ENCODE data around the gene GPR27.

The GPR27 gene, protein sequence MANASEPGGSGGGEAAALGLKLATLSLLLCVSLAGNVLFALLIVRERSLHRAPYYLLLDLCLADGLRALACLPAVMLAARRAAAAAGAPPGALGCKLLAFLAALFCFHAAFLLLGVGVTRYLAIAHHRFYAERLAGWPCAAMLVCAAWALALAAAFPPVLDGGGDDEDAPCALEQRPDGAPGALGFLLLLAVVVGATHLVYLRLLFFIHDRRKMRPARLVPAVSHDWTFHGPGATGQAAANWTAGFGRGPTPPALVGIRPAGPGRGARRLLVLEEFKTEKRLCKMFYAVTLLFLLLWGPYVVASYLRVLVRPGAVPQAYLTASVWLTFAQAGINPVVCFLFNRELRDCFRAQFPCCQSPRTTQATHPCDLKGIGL

DNA sequence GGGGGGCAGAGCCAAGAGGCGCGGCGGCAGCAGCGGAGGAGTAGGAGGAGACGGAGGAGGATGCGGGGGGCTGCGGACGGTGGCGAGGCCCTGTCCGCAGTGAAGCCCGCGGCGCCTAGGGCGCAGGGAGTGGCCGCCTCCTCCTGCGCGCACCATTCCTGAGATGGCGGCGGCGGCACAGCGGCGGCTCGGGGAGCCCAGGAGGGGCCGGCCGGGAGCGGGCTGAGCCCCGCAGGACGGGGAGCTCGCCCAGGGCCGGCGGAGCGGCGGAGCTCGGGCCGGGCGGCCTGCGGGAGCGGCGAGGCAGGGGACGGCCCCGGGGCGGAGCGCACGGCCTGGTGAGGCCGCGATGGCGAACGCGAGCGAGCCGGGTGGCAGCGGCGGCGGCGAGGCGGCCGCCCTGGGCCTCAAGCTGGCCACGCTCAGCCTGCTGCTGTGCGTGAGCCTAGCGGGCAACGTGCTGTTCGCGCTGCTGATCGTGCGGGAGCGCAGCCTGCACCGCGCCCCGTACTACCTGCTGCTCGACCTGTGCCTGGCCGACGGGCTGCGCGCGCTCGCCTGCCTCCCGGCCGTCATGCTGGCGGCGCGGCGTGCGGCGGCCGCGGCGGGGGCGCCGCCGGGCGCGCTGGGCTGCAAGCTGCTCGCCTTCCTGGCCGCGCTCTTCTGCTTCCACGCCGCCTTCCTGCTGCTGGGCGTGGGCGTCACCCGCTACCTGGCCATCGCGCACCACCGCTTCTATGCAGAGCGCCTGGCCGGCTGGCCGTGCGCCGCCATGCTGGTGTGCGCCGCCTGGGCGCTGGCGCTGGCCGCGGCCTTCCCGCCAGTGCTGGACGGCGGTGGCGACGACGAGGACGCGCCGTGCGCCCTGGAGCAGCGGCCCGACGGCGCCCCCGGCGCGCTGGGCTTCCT is at the start of gene GPR27:
TSS of gene GPR27 (plus strand) at position 155 of the 909 bp plus-strand sequence. CDS start at position 350, 195 bp downstream.
- no peak within 1 kb of the TSS for H3K4me3 ChIP-seq (replicated peaks; ENCODE audit: low read depth, low read length)
- DNase-seq (ENCODE audit: extremely low read depth, low read depth): no peak
- TF ChIP-seq, protein P1, sequence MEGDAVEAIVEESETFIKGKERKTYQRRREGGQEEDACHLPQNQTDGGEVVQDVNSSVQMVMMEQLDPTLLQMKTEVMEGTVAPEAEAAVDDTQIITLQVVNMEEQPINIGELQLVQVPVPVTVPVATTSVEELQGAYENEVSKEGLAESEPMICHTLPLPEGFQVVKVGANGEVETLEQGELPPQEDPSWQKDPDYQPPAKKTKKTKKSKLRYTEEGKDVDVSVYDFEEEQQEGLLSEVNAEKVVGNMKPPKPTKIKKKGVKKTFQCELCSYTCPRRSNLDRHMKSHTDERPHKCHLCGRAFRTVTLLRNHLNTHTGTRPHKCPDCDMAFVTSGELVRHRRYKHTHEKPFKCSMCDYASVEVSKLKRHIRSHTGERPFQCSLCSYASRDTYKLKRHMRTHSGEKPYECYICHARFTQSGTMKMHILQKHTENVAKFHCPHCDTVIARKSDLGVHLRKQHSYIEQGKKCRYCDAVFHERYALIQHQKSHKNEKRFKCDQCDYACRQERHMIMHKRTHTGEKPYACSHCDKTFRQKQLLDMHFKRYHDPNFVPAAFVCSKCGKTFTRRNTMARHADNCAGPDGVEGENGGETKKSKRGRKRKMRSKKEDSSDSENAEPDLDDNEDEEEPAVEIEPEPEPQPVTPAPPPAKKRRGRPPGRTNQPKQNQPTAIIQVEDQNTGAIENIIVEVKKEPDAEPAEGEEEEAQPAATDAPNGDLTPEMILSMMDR (IDR thresholded peaks at IDR 0.05; ENCODE audit: low read depth, low read length, missing control alignments): no peak

DNA sequence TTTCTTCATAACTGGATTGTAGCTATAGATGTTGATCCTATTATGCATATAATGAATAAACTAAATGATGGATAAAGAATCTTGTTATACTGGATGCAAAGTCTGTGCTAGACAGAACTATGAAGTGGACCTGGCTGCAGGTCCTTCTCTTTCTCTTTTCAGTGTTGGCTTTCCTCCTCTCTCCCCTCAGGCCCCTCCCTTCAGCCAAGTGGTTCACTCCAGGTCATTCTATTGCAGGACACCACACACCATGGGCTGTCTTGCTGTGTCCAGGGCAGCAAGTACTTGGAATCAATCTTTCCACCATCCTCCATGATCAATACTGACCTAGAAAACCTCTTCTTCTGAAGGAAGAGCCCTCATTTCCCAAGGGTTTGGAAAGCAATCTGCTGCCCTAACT is 48.7 kb upstream of the GPR27 start:
- TF ChIP-seq, protein P1 (IDR thresholded peaks at IDR 0.05; ENCODE audit: low read depth, low read length, missing control alignments): no peak
- H3K4me3 ChIP-seq (replicated peaks; ENCODE audit: low read depth, low read length): no peak overlapping the region
- no peak for DNase-seq (ENCODE audit: extremely low read depth, low read depth)

DNA sequence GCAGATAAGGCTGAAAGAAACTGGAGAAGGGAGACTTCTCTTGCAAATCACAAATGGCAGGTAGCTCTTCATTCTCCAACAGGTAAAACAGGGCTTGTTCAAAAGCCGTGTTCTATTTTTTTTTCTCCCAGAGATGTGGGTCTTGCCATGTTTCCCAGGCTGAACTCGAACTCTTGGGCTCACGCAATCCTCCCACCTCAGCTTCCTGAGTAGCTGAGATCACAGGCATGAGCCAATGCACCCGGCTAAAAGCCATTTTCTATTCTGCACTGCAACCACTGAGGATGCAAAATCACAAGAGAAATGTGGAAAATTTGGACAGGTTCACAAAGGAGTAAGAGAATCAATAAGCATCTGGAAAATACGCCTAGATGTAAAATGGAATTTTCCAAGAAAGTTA is 48.0 kb upstream of the GPR27 start:
- no peak for DNase-seq (ENCODE audit: extremely low read depth, low read depth)
- TF ChIP-seq, protein P1 (IDR thresholded peaks at IDR 0.05; ENCODE audit: low read depth, low read length, missing control alignments): no peak
- no peak overlapping the region for H3K4me3 ChIP-seq (replicated peaks; ENCODE audit: low read depth, low read length)

DNA sequence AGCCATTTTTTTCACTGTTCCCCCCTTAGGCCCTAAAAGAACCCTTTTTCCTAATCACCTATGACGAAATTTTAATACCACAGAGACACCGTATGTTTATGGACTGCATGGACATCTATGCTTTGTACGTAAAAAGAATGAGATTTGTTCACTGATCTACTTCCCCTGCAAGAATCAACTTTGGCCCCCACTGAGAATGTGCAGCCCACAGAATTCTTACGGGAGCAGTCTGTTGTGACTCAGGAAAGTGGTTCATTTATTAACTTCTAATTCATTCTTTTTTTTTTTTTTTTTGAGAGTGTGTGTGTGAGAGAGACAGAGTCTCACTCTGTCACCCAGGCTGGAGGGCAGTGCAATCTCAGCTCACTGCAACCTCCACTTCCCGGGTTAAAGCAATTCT is 46.1 kb upstream of the GPR27 start:
- no peak for DNase-seq (ENCODE audit: extremely low read depth, low read depth)
- H3K4me3 ChIP-seq (replicated peaks; ENCODE audit: low read depth, low read length): no peak overlapping the region
- TF ChIP-seq, protein P1 (IDR thresholded peaks at IDR 0.05; ENCODE audit: low read depth, low read length, missing control alignments): no peak

DNA sequence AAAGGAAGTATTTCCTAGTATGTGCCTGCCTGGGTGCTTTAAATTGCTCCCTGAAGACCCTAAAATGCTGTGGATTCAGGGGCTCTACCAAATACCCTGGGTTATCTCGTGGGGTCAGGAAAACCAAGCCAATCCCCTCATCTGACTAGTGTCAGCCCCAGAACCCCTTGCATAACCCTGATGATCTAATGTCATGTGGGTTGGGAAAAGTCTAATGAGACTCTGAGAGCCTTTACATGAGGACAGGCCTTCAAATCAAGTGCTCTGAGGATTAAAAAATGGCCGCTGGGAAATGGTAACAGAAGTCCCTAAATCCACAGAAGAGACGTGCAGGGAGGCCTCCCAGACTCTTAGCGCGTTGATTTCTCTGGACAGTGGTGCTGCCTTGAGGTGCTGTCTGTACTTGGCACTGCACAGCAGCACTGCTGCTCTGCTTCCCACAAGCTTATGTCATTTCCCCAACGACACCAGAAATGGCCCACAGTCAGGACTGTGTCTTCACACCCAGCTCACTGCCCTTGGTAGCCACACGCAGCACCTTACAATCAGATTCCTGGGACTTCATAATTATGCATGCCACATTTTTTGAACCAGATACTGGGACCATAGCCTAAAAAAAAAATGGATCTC is 45.1 kb upstream of the GPR27 start:
- TF ChIP-seq, protein P1 (IDR thresholded peaks at IDR 0.05; ENCODE audit: low read depth, low read length, missing control alignments): no peak

DNA sequence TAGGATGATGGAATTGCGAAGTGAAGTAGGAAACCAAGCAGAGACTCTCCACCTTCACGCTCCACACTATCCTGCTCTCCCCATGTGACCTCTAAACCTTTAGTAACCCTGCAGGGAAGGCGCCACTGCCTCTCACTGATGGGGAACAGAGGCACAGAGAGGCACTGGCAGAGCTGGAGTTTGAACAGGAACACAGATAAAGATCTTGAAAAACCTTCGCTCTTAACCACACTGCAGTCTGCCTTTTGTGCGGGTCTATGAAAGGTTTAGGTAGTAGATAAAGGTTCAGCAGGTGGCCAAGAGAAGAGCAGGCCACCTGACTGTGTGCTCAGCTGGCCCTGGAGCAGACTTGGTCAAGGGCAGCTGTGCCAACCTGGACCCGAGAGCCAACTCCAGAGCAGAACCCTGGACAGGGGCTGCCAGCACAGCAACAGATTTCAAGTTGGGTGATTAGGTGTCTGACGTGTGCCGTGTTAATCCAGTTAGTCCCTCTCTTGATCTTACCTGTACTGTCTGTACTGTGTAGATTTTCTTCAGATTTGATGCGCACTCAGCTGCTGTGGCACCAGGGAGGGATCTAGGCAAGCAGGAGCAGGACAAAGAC is 43.6 kb upstream of the GPR27 start:
- TF ChIP-seq, protein P1 (IDR thresholded peaks at IDR 0.05; ENCODE audit: low read depth, low read length, missing control alignments): no peak
- no peak overlapping the region for H3K4me3 ChIP-seq (replicated peaks; ENCODE audit: low read depth, low read length)
- no peak for DNase-seq (ENCODE audit: extremely low read depth, low read depth)

More for the DNA sequence above, 45.1 kb upstream of the GPR27 start:
- no peak overlapping the region for H3K4me3 ChIP-seq (replicated peaks; ENCODE audit: low read depth, low read length)
- DNase-seq (ENCODE audit: extremely low read depth, low read depth): no peak

Data from HFF-Myc (cell line).